Measurements from ENCODE around the gene MPRIP.
"Not testable (repeated sequence)": the region's sequence is repeated elsewhere in the genome, so short reads cannot be mapped to it uniquely, and the experiment has no call there.

The MPRIP gene

DNA sequence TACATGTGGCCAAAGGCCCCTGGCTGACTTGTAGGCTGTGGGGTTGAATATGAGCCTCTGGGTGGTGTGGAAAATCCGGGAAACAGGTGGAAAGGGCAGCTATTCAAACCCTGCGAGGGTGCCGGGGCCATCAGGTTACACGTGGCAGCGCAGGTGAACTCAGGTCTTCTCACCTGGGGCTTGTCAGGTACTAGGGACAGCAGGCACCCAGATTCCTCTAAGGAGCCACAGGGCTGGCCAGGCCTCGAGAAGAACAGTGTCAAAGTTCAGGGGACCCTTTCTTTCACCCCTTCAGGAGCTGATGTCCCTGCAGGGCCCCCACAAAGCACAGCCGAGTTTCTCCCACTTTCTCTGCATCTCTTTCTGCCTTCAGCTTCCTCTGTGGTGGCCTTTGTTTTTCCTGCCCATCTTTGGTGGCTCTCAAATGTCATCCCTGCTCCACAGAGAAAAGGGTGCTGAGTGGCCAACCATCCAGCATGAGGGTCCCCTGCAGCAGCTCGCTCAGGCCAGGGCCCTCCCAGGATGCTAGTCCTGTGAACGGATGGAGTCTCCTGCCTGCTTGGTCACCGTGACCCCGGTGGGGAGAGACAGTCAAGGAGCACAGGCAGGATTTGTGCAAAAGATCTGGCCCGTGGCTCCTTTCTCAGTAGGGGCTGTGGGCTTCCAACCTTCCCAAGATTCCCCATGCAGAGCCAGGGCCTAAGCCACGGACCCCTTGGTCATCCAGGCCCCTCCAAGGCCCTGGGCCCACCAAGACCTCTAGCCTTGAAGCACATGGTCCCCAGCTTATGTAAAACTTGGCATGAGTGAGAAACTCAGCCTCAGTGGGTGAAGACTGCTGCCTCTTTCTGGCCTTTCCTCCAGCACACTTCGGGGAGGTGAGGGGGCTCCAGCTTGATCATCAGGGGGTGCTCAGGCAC lies 28.2 kb upstream of the MPRIP start:
- DNase-seq (ENCODE audit: low spot score): not testable (repeated sequence)

DNA sequence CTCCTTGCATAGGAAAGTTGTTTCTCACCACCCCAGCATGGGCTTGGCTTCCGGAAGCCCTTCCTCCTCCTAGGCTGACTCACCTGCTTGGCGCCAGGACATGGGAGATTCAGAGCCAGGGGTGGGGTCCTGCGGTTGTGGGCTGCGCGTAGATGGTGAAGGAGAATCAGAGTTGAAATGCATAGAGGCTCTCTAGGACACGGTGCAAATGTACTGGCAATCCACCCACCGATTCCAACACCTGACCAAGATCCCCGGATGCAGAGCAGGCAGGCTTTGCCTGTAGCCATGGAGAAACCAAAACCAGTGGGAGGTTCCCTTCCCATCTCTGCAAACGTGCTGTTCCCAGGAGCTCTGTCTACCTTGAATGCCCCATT lies 27.5 kb upstream of the MPRIP start:
- DNase-seq (ENCODE audit: low spot score): not testable (repeated sequence)

DNA sequence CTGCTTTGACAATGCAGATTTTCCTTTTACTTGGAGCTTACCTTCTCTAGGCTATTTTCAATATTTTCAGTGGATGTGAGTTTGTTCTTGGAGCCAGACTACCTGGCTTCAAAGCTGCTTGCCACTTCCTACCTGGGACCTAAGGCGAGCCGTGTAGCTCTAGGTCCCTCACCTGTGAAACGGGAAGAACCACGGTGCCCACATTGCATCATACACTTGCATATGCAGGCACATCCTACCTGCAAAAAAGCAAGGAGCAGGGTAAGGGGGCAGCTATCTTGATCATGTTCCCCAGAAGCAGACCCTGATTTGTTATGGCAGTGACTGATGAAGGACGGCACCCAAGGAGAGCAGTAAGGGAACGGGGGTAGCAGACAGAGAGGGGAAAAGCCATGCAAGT lies 27.0 kb upstream of the MPRIP start:
- DNase-seq (ENCODE audit: low spot score): no peak

DNA sequence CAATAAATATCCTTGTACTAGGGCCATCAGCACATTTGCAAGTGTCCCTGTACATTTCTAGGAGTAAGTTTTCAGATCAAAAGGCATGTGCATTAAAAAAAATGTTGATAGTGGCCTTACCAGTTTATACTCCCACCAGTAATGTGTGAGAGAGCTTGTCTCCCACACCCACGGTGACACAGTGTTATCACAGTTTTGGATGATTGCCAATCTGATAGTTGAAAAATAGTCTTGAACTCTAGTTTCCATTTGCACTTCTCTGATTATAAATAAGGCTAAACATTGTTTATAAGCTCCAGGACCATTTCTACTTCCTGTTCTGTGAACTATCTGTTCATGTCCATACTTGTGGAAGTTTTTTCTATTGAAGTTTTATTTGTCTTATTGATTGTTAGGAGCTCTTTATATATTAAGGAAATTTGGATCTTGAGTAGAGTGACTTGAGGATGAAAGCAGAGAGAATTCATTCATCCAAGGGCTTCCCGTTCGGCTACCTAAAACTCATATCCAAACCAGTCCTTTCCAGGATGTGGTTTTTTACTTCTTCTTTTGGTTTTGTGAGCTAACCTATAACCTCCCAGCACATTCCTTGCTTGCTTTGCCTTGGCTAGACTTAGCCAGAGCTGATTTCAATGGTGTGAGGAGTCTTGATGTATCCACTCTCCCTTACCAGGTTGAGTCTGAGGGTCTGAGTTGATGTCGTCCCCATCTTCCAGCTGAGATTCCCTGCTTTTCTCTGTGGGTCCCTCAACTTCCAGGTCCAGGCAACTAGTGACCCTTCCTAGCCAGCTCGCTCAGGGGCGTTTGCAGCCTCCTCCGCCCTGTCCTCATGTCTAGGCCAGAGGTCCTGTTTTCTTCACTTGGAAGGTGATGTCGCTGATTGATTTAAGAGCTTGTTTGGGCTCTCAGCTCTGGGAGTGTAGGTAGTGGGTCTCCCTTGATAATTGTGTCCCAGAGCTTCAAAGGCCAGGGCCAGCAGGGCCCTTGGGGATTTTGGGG lies 25.8 kb upstream of the MPRIP start:
- DNase-seq (ENCODE audit: low spot score): not testable (repeated sequence)

DNA sequence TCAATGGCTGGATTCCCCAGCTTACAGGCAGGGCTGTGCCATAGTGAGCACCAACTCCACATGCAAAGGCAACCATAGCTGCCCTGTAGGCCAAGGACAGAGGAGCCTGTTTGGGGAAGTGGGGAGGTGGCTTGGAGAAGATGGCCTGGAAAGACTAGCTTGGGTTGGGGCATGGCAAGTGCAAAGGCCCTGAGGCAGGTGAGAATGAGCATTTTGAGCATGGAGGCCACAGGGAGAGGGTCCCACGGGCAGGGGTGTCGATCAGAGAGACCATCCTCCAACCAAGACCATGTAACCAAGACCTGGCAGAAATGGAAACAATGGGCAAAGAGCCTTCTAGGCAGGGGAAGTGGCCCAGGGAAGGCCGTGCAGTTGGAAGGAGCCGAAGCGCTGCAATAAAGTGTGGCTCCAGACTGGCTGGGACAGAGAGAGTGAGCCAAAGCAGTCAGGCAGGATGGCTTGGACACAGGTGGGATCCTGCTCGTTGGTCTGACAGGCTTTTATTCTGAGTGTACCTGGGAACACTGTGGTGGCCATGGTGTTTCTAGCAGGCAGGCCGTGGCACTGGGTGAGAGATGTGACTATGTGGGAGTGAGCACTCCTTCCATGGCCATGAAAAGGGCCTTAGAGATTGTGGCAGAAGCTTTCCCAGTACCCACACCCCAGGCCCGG lies 24.8 kb upstream of the MPRIP start:
- no peak for DNase-seq (ENCODE audit: low spot score)

DNA sequence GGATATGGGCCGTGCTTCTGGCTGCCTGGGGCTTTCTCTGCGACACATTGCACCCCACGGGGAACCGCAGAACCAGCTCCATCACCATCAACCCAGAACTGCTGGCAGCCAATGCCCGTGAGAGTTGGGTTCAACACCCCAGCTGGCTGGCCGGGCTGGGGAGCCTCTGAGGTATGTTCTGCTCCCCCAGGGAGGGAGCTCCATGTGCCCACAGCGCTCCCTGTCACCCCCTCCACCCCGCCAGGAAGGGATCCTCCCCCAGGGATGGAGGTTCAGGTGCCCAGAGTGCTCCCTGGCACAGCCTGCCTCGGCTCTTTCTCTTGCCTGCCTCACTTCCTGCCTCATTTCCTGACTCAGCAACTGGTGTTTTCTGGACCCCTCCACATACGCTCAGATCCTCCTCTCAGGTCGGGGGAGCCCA lies 24.2 kb upstream of the MPRIP start:
- DNase-seq (ENCODE audit: low spot score): no peak

DNA sequence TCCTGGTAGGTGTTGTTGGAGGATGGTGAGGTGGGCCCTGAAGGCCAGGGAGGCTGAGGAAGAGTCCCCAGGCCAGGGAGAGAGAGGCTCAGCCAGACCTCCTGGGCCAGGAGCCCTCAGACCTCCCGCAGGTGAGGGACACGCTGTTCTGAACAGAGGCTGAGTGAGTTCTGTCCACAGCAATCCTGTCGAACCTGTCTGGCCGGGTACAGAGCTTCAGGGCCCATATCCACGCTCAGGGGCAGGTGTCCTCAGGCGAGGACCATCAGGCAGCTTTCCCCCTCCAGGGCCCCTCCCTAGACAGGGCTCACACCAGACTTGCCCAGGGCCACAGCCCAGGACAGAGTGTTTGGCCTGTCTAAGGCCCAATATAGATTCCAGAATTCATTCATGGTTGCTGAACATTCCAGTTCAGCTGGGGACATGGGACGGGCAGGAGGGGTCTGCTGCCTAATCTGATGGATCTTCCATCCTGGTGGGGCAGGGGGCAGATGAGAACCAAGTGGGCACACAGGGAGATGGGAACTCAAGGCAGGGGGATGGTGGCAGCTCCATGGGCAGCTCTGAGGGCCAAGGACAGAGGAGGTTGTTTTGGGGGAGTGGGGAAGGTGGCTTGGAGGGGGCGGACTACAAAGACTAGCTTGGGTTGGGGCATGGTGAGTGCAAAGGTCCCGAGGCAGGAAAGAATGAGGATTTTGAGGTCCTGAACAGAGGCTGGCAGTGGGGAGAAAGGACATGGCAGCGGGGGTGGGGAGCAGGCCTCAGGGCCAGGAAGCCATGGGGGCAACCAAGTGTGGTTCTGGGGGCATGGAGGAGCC lies 23.4 kb upstream of the MPRIP start:
- DNase-seq (ENCODE audit: low spot score): no peak

DNA sequence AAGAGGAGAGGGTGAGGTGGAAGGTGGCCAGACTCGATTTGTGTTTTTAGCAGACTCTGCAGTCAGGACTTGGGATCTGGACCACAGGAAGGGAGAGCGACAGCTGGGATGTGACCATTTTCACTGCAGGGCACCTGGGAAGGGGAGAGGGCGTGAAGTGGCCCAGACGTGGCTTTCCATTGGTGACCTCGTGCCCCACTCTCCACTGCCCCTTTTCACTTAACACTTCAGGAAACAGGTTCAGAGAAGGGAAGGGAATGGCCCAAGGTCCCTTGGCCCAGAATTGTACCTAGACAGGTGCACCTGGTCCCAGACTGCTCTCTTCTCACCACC lies 22.9 kb upstream of the MPRIP start:
- DNase-seq (ENCODE audit: low spot score): no peak

DNA sequence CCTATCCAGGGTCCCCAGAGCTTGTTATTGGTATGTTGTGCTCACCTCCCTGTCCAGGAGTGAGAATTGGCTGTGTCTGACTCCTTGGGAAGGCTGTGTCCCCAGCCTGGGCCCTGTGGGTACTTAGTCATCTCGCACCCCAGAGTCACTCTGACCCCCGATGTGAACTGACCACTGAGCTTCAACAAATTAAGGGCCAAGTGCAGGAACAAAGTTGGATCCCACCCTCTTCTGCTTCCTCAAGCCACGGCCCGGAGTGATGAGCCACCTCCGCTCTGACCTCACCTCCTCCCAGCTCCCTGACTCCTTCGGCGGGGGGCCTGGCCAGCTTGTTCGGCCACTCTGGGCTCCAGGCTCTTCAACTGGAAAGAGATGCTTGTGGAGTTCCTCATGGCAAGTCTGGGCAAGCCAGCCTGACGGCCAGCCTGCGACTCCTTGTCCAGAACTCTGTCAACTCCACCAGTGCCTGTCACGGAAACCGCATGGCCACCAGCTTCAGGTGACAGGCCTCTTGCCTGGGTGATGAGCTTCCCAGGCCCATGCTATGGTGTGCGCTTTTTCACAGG lies 22.3 kb upstream of the MPRIP start:
- DNase-seq (ENCODE audit: low spot score): no peak

DNA sequence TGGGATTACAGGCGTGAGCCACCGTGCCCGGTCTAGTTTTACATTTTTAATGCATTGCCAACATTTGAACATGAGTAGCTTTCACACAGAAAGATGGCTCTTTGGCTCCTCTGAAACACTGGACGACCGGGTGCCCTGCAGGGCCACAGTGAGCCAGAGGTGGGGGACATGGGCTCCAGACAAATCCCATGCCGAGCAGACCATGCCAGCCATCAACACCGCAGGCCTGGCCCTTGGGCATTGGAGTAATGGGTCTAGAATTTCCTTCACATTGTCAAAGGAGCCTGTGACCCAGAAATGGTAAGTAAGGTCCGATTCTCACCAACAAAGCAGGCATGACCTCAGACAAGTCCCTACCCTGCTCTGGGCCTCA lies 21.4 kb upstream of the MPRIP start:
- DNase-seq (ENCODE audit: low spot score): no peak

DNA sequence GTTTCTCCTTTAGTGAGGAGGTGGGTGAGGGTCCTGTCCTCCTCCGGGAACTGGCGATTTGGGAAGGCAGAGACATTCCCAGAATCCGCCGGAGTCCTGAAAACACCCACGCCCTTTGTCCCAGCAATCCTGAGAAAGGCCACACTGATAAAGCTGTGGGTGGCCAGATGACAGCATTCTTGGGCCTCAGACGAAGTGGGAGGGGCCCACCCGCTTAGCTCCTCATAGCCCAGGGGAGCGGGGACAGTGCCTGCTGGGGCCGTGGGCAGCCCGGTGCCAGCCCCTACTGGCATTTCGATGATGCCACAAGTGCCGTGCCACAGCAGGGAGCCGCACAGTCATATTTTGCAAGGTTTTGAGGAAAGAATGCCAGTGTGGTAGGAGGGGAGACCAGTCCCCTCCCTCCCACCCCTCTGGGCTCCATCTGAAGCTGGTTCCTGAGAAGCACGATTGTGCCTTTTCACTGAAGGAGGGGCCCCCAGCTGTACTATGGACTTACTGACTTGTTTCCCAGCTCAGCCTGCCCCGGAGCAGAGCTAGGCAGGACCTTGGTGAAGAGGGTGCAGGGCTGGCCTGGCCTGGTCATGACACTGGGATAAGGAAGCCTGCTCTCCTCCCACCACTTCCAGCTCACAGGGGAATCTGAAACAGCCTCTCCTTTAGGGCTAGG lies 20.9 kb upstream of the MPRIP start:
- DNase-seq (ENCODE audit: low spot score): peak; percentile 74

DNA sequence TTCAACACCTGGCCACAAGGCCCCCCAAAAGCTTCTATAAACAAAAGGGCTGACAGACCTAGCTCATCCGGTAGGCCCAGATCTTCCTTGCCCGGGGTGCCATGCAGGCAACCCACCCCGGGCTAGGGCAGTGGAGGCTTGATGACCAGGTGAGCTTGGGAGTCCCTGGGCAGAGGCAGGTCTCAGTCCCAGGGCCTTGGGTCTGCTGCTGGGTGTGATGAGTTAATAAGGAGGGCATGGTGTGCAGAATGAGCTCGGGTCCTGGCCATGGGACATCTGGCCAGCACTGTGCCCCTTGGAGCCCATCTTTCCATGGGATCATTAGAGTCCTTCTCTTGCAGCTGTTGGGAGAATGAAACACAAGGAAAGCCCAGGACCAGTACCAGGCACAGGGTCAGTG lies 20.2 kb upstream of the MPRIP start:
- no peak for DNase-seq (ENCODE audit: low spot score)

DNA sequence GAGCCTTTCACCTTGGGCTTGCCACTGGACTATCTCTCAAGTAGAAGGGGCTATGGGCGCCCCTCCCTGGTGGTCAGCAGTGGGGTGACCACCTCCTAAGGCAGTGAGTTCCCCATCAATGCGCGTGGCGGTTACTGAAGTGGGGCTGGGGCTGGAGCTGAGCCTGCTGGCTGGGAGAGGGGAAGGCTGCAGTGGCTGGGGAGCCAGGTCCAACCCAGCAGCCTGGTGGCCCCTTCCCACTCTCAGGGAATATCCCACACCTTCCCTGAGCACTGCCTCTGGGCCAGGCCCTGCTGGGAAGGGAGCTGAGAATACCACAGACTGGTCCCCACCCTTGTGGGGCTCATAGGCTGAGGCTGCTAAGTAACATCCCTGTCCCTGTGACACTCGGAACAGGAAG lies 19.8 kb upstream of the MPRIP start:
- no peak for DNase-seq (ENCODE audit: low spot score)

DNA sequence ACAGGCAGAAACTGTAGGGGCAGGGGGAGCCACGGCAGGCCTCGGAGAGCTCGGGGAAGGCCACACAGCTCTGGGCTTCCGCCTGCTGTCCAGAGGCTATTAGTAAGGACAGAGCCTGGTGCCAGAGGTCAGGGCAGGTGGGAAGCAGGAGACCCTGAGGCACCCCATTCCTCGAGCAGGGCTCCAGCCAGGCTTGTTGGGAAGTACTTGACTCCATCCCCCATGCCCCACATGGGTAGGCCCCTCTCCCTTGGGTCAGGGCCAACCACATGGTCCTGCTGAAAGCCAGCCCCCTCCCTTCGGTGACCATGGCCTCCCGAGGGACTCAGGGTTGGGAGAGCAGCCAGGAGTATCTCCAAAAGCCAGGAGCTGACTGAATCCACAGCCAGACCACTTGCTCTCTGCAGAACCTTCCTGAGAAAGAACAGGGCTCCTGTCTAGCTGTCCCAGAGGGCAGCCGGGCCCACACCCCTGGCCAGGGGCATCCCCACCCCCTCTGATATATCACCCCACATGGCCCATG lies 17.4 kb upstream of the MPRIP start:
- DNase-seq (ENCODE audit: low spot score): no peak

DNA sequence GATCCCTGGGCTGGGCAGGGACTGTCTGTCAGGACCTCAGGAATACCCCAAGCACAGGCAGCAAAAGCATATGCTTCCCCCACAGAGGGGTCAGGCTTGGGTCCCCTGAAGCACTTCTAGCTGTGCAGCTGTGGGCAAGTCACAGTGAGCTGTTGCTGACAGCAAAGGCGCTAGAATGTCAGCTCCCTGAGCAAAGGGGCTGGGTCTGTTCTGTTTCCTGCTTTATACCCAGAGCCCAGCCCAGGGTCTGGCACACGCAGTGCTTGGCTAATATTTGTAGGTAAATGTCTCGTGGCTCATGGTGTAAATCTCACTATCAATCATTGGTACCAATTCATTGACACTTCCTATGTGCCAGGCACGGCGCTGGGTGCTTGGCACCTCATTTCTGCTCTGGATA lies 16.6 kb upstream of the MPRIP start:
- DNase-seq (ENCODE audit: low spot score): no peak

DNA sequence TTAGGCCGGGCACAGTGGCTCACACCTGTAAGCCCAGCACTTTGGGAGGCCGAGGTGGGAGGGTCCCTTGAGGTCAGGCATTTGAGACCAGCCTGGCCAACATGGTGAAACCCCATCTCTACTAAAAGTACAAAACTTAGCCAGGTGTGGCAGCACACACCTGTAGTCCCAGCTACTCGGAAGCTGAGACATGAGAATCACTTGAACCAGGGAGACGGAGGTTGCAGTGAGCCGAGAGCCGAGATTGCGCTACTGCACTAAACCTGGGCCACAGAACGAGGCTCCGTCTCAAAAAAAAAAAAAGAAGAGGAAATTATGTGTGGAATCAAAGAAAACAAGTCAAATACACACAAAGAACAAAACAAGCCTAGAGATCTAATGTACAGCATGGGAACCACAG lies 16.1 kb upstream of the MPRIP start:
- DNase-seq (ENCODE audit: low spot score): no peak

DNA sequence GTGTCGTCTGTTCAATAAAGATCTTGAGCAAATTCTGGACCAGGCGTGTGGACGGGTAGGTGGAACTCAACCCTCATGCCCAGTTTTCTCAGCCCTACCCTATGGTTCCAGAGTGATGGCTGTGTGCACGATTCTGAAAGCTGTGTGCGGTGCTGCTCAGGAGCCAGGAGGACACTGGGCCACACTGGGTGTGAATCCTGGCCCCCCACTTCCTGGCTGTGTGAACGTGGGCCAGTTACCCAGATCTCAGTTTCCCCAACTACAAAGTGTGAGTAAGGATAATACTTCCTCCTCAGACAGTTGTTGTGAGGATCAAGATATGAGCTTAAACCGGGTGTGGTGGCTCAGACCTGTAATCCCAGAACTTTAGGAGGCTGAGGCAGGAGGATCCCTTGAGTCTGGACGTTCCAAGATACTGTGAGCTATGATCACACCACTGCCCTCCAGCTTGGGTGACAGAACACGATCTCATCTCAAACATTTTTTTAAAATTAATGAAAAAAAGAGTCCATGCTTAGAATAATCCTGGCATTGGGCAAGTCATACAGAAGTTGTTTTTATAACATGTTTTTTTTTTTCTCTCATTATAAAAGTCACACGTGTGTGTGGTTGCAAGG lies 14.7 kb upstream of the MPRIP start:
- no peak for DNase-seq (ENCODE audit: low spot score)

DNA sequence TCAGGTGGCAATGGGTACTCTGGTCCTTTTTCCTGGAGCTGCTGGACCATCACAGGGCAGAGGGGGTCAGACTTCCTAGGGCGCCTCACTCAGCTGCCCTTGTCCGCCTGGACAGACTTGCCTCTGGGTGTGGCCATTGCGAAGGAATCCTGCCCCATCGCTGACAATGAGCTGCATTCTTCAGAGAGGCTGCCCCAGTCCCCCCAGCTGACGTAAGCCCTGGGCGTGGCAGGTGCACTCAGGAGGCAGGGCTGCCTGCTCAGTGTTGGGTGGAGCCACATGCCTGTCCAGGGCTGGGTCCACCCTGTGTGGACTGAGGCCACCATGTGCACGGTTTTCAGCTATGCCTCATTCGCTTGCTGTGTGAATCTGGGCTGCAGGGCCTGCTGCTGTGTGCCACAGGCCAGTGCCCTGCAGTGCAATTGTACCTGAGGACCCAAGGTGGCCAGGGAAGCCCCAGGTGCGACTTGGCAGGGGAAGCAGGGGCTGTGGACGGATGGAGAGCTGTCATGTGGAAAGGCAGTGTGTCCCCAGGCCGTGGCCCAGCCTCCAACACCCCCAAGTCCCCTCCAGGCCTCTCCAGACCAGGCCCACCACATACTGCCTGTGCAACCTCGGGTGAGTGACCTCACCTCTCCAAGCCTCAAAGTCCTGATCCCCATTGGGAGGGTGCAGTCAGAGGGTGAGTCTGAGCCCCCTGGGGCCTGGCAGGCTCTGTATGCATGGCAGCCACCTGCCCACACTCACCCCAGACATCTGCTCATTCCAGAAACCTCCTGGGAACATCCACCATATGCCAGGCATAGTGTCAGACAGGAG lies 14.0 kb upstream of the MPRIP start:
- peak; percentile 80 for DNase-seq (ENCODE audit: low spot score)

DNA sequence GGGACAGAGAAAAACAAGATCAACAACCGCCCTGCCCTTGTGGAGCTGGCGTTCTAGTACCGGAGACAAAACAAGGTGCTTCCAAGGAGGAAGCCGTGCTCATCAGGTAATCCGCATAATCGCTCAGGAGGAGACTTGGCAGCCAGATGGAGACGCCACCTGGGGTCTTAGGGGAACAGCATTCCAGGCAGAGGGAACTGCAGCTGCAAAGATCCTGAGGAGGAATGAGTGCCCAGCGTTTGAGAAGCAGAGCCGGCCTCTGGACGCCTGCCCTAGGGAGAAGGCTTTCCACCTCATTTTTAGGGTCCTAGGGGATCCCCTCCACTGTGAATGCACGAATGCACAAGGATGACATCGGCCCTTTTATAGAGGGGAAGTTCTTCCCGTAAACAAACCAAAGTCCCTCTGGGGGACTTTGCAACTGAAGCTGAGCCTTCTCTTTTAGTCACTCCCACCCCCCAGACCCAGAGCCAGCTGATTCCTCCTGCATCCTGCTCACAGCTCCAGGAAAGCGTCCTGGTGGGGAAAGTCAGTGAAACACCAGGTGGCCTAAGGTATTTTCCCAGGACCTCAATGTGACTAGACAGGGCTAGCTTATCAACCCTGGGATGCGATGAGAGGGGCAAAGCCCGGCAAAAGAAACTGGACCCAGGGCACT lies 13.2 kb upstream of the MPRIP start:
- no peak for DNase-seq (ENCODE audit: low spot score)
